GM23338 (cell line): Measurements from ENCODE around the gene WDR13. TPM values are rescaled to one million over a fixed set of nuclear protein-coding genes. Genes with fewer than 3 reads are reported as not detected.

Experiments used
- ATAC-seq: fragments of 200-7000 bp; cut with Tn5 transposase; 3 replicates; pipeline ENCODE4 v1.9.1; 2020
- DNase-seq: peaks from one replicate; pipeline ENCODE4 v3.0.0-alpha.2; 2015; ENCODE audit warnings: low spot score
- H2AFZ ChIP-seq: fragments of 200-600 bp; sonication (generic); 2 replicates; pipeline ENCODE4 v1.8.0; 2016; ENCODE audit warnings: antibody characterized with exemption, mild to moderate bottlenecking, moderate library complexity
- H3F3A ChIP-seq: fragments of 200-600 bp; sonication (generic); replicated peaks from 2 replicates; pipeline ENCODE4 v1.8.0; 2017; ENCODE audit warnings: antibody characterized with exemption, mixed run types, low read depth
- H3K27ac ChIP-seq: fragments of 200-600 bp; sonication (generic); 2 replicates; pipeline ENCODE4 v1.6.1; 2016; ENCODE audit warnings: low read depth
- H3K27me3 ChIP-seq: fragments of 200-600 bp; sonication (generic); 2 replicates; pipeline ENCODE4 v1.8.0; 2016; ENCODE audit warnings: mild to moderate bottlenecking, mixed run types, moderate library complexity; ENCODE audit not compliant: insufficient read depth
- H3K36me3 ChIP-seq: fragments of 200-600 bp; sonication (generic); 2 replicates; pipeline ENCODE4 v1.8.0; 2016; ENCODE audit warnings: mild to moderate bottlenecking; ENCODE audit not compliant: insufficient read depth
- H3K4me1 ChIP-seq: fragments of 200-600 bp; sonication (generic); 2 replicates; pipeline ENCODE4 v1.8.0; 2016; ENCODE audit warnings: mild to moderate bottlenecking, moderate library complexity; ENCODE audit not compliant: insufficient read depth
- H3K4me2 ChIP-seq: fragments of 200-600 bp; sonication (generic); 2 replicates; pipeline ENCODE4 v1.7.1; 2017; ENCODE audit warnings: mixed run types
- H3K4me3 ChIP-seq: fragments of 200-600 bp; sonication (generic); 2 replicates; pipeline ENCODE4 v1.6.1; 2016; ENCODE audit warnings: mixed run types
- H3K79me2 ChIP-seq: fragments of 200-600 bp; sonication (generic); replicated peaks from 2 replicates; pipeline ENCODE4 v1.8.0; 2017; ENCODE audit warnings: mild to moderate bottlenecking; ENCODE audit not compliant: insufficient read depth
- H3K9me2 ChIP-seq: fragments of 200-600 bp; sonication (generic); 2 replicates; pipeline ENCODE4 v1.8.0; 2017; ENCODE audit not compliant: insufficient read depth
- H4K20me1 ChIP-seq: fragments of 200-600 bp; sonication (generic); replicated peaks from 2 replicates; pipeline ENCODE4 v1.8.0; 2017; ENCODE audit warnings: mild to moderate bottlenecking; ENCODE audit not compliant: insufficient read depth
- H3K27ac Mint-ChIP-seq: 2 replicates; pipeline ENCODE4 v1.8.0; 2020; ENCODE audit warnings: inconsistent platforms, mild to moderate bottlenecking, moderate library complexity, mixed read lengths
- H3K27me3 Mint-ChIP-seq: 3 replicates; pipeline ENCODE4 v1.8.0; 2022; ENCODE audit warnings: low read depth, mild to moderate bottlenecking, moderate library complexity, mixed read lengths, inconsistent platforms; ENCODE audit not compliant: insufficient read depth, poor library complexity
- H3K36me3 Mint-ChIP-seq: 3 replicates; pipeline ENCODE4 v1.8.0; 2021; ENCODE audit warnings: low read depth, mild to moderate bottlenecking, inconsistent platforms, moderate library complexity, mixed read lengths
- H3K4me1 Mint-ChIP-seq: 3 replicates; pipeline ENCODE4 v1.8.0; 2020; ENCODE audit warnings: mild to moderate bottlenecking, inconsistent platforms, mixed read lengths
- H3K4me3 Mint-ChIP-seq: 3 replicates; pipeline ENCODE4 v1.8.0; 2021; ENCODE audit warnings: moderate library complexity, mild to moderate bottlenecking, inconsistent platforms, mixed read lengths
- H3K9me3 Mint-ChIP-seq: 3 replicates; pipeline ENCODE4 v1.8.0; 2020; ENCODE audit warnings: moderate library complexity, mild to moderate bottlenecking, inconsistent platforms, mixed read lengths
- CREB1 ChIP-seq: fragments of 250-450 bp; sonication (Bioruptor Pico); IDR thresholded peaks from 2 replicates; pipeline ENCODE4 v1.5.0; 2020; ENCODE audit warnings: low read depth, mild to moderate bottlenecking, moderate library complexity
- EZH2 ChIP-seq: fragments of 200-600 bp; sonication (generic); IDR thresholded peaks from one replicate; pipeline ENCODE4 v1.8.0; 2017; ENCODE audit warnings: antibody characterized with exemption, mild to moderate bottlenecking, low read depth; ENCODE audit not compliant: unreplicated experiment
- JUNB ChIP-seq: IDR thresholded peaks from one replicate; pipeline ENCODE4 v1.6.1; 2016; ENCODE audit warnings: antibody characterized with exemption; ENCODE audit not compliant: unreplicated experiment
- NANOG ChIP-seq: IDR thresholded peaks from 2 replicates; pipeline ENCODE4 v1.6.1; 2016; ENCODE audit warnings: antibody characterized with exemption, borderline replicate concordance
- POLR2AphosphoS5 ChIP-seq: IDR thresholded peaks from 2 replicates; pipeline ENCODE4 v1.6.1; 2016; ENCODE audit warnings: antibody characterized with exemption, low read depth
- ZNF114 ChIP-seq: fragments of 250-450 bp; sonication (Bioruptor Pico); IDR thresholded peaks from 2 replicates; pipeline ENCODE4 v1.5.0; 2020; ENCODE audit warnings: mild to moderate bottlenecking, moderate library complexity
- ZNF331 ChIP-seq: fragments of 250-450 bp; sonication (Bioruptor Pico); IDR thresholded peaks from 2 replicates; pipeline ENCODE4 v1.5.0; 2020; ENCODE audit warnings: low read depth, mild to moderate bottlenecking, moderate library complexity
- polyA plus RNA-seq: library from polyadenylated mRNA; unstranded; fragments of >200 nt; fragmentation: Nextera tagmentation; extraction: Ambion mirVana; gene quantifications from 2 replicates; pipeline ENCODE4 v1.2.1, GENCODE V29; 2016
- total RNA-seq: library from RNA; depleted of rRNA; stranded (reverse); fragments of >200 nt; shearing (Covaris generic); gene quantifications from 2 replicates; pipeline ENCODE4 v1.2.3, GENCODE V29; 2014
- TF ChIP-seq, protein P1 (sequence below): fragments of 250-450 bp; sonication (Bioruptor Pico); IDR thresholded peaks from 2 replicates; pipeline ENCODE4 v1.5.0; 2020; ENCODE audit warnings: mild to moderate bottlenecking, moderate library complexity
- TF ChIP-seq, protein P2 (sequence below), 2 experiments: fragments of 200-600 bp in 1 of 2; sonication (generic) in 1 of 2; conservative IDR thresholded peaks; 2 replicates each; pipeline versions ENCODE4 v1.5.1 to v1.6.1; 2016 to 2017; ENCODE audit warnings: antibody characterized with exemption in 2 of 2, low read depth in 2 of 2, mild to moderate bottlenecking in 2 of 2, moderate library complexity in 1 of 2
- TF ChIP-seq, protein P3 (sequence below): IDR thresholded peaks from 2 replicates; pipeline ENCODE4 v1.6.1; 2016; ENCODE audit warnings: antibody characterized with exemption

Gene WDR13
- total and polyA plus RNA-seq, 2 experiments from 2014 or later, result 24.2 to 24.9 TPM

DNA sequence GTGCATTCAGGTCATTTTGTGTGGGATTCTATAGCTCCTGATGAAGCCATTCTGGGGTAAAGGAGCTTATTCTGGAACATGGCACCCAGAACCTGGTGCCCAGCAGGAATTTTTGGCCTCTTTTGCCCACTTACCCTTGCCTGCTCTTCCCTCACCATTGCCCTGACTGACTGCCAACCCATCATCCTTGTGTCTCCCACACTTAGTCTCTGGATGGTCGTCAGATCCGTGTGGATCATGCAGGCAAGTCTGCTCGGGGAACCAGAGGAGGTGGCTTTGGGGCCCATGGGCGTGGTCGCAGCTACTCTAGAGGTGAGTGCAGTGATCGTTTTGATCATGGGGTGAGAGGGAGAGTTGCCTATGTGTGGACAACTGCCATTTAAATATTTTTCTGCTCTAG, 21.2 kb upstream of the WDR13 start:
- Histone ChIP-seq H3K4me3 (no peak overlapping the region), H4K20me1 (no peaks in the 10 kb centered on the region; the same call in 1 of the 2 replicates), H3K27ac (0 out of 2 replicates have a peak overlapping the region, but pooled peaks have one; percentile 14), H2AFZ (no peak overlapping the region), H3K36me3 (peaks cover 32% of the 10 kb centered on the region), H3K4me1 (no peaks in the 10 kb centered on the region), H3K4me2 (no peak overlapping the region), H3K79me2 (peaks cover 13% of the 10 kb centered on the region), H3K9me2 (no peaks in the 10 kb centered on the region), H3F3A (peaks cover 9% of the 10 kb centered on the region; the same call in 1 of the 2 replicates), H3K27me3 (no peaks in the 10 kb centered on the region)
- Mint-ChIP-seq H3K27ac (no peak overlapping the region; the same call in 1 of the 2 replicates), H3K36me3 (peaks cover 59% of the 10 kb centered on the region), H3K4me3 (peak overlapping the region; percentile 94), H3K4me1 (peaks cover 9% of the 10 kb centered on the region; the same call in 2 of the 3 replicates), H3K9me3 (no peaks in the 10 kb centered on the region), H3K27me3 (peaks cover 7% of the 10 kb centered on the region)
- DNase-seq, result no peak
- TF ChIP-seq POLR2AphosphoS5, result no peak
- no peak for TF ChIP-seq NANOG
- no peak for TF ChIP-seq CREB1
- TF ChIP-seq ZNF331 (CRISPR knock-in tag), result no peak
- TF ChIP-seq JUNB, result no peak
- TF ChIP-seq, protein P1, sequence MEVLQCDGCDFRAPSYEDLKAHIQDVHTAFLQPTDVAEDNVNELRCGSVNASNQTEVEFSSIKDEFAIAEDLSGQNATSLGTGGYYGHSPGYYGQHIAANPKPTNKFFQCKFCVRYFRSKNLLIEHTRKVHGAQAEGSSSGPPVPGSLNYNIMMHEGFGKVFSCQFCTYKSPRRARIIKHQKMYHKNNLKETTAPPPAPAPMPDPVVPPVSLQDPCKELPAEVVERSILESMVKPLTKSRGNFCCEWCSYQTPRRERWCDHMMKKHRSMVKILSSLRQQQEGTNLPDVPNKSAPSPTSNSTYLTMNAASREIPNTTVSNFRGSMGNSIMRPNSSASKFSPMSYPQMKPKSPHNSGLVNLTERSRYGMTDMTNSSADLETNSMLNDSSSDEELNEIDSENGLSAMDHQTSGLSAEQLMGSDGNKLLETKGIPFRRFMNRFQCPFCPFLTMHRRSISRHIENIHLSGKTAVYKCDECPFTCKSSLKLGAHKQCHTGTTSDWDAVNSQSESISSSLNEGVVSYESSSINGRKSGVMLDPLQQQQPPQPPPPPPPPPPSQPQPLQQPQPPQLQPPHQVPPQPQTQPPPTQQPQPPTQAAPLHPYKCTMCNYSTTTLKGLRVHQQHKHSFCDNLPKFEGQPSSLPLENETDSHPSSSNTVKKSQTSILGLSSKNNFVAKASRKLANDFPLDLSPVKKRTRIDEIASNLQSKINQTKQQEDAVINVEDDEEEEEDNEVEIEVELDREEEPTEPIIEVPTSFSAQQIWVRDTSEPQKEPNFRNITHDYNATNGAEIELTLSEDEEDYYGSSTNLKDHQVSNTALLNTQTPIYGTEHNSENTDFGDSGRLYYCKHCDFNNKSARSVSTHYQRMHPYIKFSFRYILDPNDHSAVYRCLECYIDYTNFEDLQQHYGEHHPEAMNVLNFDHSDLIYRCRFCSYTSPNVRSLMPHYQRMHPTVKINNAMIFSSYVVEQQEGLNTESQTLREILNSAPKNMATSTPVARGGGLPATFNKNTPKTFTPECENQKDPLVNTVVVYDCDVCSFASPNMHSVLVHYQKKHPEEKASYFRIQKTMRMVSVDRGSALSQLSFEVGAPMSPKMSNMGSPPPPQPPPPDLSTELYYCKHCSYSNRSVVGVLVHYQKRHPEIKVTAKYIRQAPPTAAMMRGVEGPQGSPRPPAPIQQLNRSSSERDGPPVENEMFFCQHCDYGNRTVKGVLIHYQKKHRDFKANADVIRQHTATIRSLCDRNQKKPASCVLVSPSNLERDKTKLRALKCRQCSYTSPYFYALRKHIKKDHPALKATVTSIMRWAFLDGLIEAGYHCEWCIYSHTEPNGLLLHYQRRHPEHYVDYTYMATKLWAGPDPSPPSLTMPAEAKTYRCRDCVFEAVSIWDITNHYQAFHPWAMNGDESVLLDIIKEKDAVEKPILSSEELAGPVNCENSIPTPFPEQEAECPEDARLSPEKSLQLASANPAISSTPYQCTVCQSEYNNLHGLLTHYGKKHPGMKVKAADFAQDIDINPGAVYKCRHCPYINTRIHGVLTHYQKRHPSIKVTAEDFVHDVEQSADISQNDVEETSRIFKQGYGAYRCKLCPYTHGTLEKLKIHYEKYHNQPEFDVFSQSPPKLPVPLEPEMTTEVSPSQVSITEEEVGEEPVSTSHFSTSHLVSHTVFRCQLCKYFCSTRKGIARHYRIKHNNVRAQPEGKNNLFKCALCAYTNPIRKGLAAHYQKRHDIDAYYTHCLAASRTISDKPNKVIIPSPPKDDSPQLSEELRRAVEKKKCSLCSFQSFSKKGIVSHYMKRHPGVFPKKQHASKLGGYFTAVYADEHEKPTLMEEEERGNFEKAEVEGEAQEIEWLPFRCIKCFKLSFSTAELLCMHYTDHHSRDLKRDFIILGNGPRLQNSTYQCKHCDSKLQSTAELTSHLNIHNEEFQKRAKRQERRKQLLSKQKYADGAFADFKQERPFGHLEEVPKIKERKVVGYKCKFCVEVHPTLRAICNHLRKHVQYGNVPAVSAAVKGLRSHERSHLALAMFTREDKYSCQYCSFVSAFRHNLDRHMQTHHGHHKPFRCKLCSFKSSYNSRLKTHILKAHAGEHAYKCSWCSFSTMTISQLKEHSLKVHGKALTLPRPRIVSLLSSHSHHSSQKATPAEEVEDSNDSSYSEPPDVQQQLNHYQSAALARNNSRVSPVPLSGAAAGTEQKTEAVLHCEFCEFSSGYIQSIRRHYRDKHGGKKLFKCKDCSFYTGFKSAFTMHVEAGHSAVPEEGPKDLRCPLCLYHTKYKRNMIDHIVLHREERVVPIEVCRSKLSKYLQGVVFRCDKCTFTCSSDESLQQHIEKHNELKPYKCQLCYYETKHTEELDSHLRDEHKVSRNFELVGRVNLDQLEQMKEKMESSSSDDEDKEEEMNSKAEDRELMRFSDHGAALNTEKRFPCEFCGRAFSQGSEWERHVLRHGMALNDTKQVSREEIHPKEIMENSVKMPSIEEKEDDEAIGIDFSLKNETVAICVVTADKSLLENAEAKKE, result no peak
- TF ChIP-seq, protein P2, sequence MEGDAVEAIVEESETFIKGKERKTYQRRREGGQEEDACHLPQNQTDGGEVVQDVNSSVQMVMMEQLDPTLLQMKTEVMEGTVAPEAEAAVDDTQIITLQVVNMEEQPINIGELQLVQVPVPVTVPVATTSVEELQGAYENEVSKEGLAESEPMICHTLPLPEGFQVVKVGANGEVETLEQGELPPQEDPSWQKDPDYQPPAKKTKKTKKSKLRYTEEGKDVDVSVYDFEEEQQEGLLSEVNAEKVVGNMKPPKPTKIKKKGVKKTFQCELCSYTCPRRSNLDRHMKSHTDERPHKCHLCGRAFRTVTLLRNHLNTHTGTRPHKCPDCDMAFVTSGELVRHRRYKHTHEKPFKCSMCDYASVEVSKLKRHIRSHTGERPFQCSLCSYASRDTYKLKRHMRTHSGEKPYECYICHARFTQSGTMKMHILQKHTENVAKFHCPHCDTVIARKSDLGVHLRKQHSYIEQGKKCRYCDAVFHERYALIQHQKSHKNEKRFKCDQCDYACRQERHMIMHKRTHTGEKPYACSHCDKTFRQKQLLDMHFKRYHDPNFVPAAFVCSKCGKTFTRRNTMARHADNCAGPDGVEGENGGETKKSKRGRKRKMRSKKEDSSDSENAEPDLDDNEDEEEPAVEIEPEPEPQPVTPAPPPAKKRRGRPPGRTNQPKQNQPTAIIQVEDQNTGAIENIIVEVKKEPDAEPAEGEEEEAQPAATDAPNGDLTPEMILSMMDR (conservative IDR thresholded peaks at IDR 0.05; ENCODE audit: low read depth in 2 of 2), result no peak
- no peak for TF ChIP-seq ZNF114 (CRISPR knock-in tag)
- TF ChIP-seq, protein P3, sequence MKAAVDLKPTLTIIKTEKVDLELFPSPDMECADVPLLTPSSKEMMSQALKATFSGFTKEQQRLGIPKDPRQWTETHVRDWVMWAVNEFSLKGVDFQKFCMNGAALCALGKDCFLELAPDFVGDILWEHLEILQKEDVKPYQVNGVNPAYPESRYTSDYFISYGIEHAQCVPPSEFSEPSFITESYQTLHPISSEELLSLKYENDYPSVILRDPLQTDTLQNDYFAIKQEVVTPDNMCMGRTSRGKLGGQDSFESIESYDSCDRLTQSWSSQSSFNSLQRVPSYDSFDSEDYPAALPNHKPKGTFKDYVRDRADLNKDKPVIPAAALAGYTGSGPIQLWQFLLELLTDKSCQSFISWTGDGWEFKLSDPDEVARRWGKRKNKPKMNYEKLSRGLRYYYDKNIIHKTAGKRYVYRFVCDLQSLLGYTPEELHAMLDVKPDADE, result no peak
- TF ChIP-seq EZH2, result no peak
- no peak for ATAC-seq
